ENCODE results near the gene RINL.
A peak's percentile ranks its signal among the peaks of the same experiment; 100 is the strongest.

RINL gene

GRCh38 chr19:38848299-38849146 lies 29.6 kb downstream of the RINL start:
- DNase-seq = no peak

GRCh38 chr19:38846097-38846496 lies 32.0 kb downstream of the RINL start:
- DNase-seq = no peak

GRCh38 chr19:38845374-38846024 lies 32.6 kb downstream of the RINL start:
- DNase-seq = no peak

DNA sequence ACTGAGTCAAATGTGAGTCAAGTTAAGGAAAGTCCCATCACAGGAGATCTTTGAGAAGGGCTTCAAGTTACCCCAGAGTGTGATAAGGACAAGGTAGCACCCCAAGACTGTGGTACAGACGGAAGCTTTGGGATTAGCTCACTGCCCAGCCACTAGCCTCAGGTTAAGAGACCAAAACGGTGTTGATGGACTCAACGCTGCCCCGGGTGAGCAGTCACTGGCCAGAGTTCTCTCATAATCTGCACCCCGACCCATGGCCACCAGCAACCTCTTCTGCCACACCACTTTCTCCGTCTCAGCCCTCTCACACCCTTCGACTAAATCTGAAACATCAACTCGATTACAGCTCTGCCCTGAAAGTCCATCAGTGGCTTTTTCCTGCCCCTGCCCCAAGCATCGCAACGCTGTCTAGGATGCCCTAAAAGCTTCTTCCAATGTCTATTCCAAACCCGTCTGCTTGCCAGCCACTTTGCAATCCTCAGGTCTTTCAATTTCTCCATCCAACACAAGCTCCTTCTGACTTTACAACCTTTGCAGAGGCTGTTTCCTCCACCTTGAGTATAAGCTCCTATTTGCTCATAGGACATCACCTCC lies 33.9 kb downstream of the RINL start:
- no peak for DNase-seq

- no peak for DNase-seq
These were observed 34.8 kb downstream of the RINL start for GRCh38 chr19:38843175-38843758.

DNA sequence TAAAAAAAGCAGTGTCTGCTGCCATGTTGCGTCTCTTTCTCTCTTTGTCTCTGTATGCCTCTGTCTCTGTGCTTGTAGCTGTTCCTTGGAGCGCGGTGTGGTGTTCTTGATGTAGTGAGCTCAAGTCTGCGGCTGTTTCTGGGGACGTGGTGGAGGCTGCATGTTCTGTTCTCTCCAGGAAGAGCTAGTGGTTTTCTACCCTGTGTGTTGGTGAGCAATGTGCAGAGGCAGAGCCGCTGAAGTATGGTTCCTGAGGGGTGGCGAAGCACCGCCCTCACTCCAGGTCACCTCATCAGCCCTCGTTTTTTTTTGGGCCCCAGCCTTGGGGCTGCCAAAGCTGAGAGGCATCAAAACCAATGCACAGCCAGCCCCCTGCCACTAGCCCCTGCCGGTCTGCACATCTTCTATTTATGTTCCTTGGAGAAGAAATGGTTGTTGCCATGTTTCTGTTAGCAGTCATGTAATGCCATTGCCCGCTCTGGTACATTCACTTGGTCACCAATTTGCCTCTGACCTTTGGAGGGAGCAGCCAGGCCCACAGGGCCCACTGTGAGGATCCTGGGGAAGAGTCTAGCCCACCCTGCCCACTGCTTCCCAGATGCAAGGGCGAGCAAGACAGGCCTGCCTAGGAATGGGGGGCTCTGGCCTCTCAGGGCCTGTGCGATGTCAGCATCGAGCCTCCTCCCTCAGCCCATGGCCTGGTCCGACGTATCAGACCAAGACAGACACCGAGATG lies 35.5 kb downstream of the RINL start:
- DNase-seq = peak; percentile 67

DNA sequence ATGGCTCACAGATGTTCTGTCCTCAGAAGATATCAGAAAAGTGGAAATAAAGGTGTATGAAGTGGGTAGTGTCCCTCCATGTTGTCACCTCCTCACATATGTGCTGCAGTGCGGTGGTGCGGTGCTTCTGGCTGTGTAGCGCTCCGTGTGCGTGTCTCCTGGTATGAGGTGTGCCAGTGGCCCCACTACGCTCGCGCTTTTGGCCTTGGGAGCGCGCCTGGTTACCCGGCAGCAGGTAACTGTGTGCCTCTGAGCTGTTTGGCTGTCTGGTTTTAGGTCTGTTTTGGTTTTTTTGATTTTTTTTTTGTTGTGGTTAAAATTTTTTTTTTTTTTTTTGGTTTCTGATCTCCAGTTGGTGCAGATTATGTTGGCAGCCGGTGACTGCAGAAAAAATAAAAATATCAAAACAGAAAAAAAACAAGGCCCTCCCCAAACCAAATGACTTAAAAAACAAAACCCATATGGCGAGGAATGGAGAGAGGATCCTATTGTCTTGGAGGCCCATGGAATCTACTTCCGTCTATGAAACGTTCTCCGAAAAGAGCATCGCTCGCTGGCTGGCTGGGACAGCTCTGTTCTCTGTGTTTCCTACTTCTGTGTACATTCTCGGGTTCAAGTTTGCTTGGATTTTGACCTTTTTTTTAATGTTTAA lies 36.2 kb downstream of the RINL start:
- peak; percentile 55 for DNase-seq

DNA sequence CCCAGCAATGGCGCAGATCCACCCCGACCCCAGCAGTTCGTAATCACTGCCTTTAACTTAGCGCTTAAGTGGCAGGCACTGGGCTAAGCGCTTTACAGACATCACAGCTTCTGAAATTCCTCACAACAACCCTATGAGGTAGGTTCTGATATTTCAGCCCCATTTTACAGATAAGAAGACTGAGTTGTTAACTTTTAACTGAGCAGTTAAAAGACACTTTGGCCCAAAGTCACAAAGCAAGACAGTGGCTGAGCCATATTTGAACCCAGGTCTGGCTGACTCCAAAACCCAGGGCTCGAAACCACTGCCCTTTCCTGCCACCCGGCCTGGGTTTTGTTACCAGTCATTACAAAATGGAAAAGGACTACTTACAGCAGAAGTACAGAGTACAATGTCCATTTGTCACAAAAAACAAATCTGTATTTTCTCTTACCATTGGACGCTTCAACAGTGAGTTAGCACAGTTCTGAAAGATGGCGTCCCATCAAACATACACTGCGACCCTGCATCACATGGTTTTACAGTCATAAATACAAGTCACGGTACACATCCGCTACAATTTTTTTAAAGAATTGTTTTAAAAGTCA lies 36.8 kb downstream of the RINL start:
- no peak for DNase-seq

- DNase-seq = no peak
These were observed 37.5 kb downstream of the RINL start for GRCh38 chr19:38840583-38840968.

DNA sequence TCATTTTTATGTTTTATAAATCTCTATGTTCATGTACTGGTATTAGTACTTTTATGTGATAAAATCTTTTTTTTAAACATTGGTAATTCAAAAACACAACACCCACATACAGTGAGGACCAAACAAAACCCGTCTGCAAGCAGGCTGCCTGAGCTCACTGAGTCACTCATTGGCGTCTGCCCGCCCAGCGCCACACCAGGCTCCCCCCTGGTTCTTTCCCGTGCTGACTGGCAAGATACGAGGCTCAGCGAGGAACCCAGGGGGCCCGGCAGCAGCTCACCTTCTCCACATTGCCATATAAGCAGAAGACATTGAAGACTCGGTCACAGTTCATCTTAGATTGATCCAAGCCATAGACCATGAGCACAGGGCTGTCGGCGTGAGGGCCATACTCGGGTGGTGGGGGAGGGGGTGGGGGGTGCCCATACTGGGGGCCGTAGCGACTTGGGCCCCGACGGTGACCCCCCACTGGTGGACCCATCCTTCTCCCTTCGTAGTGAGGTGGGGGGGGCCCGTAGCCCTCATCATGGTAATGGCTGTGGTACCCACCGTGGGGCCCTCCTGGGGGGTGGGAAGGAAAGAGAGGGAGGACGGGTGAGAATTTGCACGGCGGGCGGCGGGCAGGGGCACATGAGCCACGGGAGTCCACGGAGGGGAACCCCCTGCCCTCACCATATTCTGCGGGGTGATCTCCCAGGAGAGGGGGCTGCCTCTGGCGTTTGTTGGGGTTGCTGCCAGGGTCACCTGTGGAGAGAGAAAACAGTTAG lies 38.1 kb downstream of the RINL start:
- DNase-seq = no peak

- DNase-seq = no peak
These were observed 38.9 kb downstream of the RINL start for GRCh38 chr19:38838986-38839761.

DNA sequence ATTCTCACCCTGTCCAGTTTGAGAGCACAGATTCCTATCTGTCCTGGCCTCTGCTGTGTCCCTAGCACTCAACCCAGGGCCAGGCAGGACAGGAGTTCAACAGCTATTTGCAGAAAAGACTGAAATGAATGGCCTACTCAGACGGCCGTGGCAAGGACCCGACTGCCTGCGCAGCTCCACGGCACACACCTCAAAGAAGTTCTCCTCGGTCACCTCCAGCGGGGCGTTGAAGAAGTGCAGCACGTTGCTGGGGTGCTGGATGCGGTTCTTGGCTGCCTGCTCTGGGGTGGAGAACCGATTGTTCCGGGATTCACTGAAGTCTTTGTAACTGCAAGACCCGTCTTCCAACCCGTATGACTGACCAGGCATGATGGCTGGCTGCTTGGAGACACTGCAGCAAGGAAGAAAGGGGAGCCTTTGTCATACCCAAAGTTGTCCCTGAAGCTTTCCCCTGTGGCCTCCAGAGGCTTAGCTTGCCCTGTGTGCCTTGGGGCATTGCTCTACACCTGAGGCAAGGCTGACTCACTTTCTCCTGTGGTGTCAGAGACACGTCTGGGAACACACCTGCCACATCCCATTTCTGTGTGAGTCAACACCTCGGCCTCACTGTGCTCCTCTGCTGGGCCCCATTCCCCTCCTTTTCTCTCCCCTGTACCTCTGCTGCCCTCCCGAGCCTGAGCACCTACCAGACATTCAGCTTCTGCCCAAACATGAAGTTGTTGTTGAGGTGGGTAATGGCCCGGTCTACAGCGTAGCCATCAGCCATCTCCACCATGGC lies 39.7 kb downstream of the RINL start:
- DNase-seq = no peak

DNA sequence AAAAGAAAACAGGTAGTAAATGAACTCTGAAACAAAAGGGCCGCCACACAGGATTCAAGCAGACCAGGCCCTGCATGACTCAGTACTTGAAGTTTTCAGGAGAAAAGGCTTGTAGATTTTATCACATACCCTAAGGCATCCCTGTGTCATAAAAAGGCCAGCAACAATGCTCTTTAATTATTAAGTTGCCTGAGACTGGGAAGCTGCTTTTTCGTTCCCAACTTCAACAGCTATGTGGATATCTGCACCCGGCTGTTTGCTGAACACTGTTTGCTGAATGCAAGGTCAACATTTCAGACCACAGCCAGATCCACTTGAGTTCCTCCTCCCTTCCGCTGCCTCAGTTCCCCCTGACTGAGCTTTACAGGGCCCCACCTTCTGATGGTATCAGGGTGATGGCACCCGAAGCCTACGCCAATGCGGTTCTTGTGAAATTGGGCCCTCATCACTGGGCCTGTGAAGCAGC lies 40.4 kb downstream of the RINL start:
- no peak for DNase-seq

DNA sequence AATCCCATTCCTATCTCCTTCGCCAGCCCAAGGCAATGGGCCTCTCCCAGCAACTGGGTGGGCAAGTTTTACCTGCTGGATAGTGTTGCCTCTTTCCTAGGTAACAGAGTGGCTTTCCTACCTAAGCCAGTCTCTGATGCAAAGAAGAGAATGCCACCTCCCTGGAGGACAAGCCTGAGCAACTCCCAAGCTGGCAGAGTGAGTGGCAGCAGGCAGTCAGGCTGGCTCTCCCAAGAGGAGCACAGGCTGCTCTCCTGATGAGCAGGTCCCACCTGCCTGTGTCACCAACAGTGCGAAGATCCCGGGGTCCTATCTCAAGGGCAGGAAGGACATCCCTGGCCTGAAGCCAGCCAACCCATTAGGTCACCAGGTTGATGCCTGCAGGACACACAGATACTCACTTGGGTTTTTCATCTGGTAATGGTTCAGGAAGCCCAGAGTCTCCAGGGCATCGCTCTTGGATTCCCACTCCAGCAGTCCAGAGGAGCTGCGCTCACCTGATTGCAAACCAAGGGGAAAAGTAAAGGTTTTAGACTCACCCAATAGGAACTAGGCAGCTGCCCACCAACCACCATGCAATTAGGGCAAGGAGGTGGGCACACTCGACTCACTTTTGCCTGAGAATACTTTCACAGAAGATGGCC lies 41.0 kb downstream of the RINL start:
- no peak for DNase-seq

DNA sequence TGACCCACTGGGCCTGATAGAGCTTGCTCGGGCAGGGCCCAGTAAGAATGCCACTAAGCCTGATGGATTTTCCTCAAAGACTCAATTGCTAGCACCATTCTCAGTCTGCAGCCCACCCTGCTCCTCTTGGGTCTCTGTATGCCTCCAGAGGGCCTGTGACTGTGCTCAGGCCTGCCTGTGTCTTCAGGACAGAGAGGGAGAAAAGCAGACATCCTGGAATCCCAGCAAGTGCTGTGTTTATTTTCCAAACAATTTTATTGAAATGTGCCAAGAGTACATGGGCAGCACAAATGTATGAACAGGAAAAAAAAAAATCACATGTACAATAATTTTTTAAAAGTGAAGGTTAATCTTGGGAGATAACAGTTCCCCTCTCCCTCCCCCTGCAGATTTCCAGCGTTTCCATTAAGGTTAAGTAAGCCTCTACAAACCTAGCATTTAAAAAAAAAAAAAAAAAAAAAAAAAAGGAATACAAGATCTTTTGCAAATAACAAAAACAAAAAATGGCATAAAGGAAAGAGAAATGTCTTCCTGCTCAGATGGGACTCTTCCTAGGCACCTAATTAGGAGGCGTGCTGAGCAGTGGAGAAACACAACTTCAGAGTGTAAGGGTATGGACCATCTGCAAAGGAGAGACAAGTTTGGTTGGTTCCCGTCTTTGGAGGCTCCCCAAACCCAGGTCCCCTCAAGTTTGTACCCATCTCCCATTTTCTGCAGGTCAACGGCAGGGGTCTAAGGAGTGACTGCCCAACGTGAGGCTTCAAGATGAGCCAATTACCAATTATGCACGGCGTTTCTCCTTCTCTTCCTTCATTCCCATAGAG lies 41.7 kb downstream of the RINL start:
- no peak for DNase-seq

DNA sequence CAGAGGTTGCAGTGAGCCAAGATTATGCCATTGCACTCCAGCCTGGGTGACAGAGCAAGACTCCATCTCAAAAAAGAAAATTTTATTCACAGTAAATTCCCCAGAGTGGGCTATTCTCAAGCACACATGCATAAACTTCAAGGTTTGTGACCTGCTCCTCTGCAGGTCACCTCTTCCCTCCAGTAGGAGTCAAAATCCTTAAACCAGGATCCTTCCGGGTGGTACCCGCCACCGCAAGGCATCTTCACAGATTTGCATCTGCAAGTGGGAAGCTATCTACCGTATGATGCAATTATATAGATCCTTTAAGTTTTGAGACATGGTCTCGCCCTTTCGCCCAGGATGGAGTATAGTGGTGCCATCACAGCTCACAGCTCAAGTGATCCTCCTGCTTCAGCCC lies 43.5 kb downstream of the RINL start:
- no peak for DNase-seq

DNA sequence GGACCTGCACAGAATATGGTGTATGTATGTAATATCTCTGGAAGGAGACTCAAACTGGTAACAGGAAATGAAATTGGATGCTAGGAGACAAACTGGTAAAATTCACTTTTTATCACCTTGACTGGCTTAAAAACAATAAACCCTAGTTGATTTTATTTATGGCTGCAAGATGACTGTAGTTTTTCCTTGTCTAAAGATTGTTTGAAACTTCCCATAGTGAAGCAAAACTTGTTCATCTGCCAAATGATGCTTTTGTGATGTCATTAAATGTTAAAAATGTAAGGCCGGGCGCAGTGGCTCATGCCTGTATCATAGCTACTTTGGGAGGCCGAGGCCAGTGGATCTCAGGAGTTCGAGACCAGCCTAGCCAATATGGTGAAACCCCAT lies 44.0 kb downstream of the RINL start:
- no peak for DNase-seq

- no peak for DNase-seq
These were observed 45.0 kb downstream of the RINL start for GRCh38 chr19:38833092-38833425.
